ENCODE results near the gene ERI3.

ERI3 gene

DNA sequence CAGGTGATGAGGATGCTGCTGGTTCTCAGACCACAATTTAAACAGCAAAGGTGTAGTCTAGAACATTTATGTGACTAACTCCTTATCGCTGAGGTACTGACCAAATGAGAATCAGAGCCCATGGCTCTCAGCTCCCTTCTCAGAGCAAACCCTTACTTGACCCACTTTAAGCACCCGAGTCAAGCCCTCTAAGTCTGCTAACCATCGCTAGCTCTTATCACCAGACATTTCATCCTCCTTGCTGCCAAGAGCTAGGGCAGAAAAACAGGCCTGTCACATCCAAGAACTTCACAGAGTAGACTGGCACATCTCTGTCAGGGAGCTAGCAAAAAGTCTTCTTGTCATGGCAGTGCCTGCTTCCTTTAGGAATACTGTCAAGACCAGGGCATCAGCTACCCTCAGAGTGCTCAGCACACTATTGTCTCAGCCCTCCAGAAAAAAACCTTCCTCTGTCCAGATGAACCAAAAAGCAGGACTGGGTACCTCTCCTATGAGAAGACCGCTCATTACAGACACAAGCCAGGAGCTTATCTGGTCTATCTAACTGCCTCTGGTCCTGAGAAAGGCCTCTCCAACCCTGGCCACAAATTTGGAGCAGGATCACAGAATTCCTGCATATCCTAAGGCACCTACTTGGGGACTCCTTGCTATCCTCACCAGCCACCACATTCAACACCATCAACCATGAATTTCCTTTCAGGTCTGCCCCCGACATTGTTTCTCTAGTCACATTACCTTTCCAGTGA is 26.2 kb downstream of the ERI3 start:
- in situ Hi-C loops (cut with MboI; ENCODE audit: low pct_unique_long_range_greater_than_20kb, low sequenced_read_pairs, unreplicated experiment), result no loop called here
- TF ChIP-seq, protein P1, sequence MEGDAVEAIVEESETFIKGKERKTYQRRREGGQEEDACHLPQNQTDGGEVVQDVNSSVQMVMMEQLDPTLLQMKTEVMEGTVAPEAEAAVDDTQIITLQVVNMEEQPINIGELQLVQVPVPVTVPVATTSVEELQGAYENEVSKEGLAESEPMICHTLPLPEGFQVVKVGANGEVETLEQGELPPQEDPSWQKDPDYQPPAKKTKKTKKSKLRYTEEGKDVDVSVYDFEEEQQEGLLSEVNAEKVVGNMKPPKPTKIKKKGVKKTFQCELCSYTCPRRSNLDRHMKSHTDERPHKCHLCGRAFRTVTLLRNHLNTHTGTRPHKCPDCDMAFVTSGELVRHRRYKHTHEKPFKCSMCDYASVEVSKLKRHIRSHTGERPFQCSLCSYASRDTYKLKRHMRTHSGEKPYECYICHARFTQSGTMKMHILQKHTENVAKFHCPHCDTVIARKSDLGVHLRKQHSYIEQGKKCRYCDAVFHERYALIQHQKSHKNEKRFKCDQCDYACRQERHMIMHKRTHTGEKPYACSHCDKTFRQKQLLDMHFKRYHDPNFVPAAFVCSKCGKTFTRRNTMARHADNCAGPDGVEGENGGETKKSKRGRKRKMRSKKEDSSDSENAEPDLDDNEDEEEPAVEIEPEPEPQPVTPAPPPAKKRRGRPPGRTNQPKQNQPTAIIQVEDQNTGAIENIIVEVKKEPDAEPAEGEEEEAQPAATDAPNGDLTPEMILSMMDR (IDR thresholded peaks at IDR 0.05; ENCODE audit: extremely low read depth, insufficient read depth, missing control alignments), result no peak
- no peak for DNase-seq (ENCODE audit: low spot score)

DNA sequence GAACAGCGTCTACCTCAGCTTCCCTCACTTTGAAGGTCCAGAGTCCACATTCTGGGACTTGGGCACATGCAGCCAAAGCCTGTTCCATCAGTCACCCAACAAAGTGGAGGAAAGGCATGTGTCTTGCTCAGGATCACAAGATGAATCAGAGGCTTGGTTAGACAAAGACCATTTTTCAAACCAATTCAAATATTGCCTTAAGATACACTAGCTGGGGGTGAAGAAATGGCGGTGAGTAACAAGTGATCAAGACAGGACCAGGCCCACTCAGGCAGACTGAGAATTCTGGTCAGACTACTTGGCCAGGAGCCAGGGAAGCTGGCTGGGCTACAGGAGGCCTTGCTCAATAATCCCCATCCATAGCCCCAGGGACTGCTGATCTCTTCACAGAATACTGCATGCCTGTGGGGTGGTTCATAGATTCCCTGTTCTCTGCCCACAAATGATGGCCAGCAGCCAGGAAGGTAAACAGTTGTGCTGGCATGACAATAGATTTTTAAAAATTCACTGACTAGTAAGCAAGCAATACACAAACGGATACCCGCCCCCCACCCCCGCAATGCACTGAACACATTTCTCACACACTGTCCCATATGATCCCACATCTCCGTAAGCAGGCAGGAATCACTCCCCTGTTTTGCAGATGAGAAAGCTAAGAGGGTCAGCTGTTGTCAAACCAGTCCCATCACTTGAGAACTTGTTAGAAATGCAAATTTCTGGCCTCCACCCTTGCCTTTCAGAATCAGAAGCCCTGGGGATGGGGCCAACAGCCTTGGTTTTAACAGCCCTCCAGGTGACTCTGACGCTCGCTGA is 27.2 kb downstream of the ERI3 start:
- TF ChIP-seq, protein P1 (IDR thresholded peaks at IDR 0.05; ENCODE audit: extremely low read depth, insufficient read depth, missing control alignments), result no peak
- in situ Hi-C loops (cut with MboI; ENCODE audit: low pct_unique_long_range_greater_than_20kb, low sequenced_read_pairs, unreplicated experiment), result no loop called here
- DNase-seq (ENCODE audit: low spot score), result no peak

DNA sequence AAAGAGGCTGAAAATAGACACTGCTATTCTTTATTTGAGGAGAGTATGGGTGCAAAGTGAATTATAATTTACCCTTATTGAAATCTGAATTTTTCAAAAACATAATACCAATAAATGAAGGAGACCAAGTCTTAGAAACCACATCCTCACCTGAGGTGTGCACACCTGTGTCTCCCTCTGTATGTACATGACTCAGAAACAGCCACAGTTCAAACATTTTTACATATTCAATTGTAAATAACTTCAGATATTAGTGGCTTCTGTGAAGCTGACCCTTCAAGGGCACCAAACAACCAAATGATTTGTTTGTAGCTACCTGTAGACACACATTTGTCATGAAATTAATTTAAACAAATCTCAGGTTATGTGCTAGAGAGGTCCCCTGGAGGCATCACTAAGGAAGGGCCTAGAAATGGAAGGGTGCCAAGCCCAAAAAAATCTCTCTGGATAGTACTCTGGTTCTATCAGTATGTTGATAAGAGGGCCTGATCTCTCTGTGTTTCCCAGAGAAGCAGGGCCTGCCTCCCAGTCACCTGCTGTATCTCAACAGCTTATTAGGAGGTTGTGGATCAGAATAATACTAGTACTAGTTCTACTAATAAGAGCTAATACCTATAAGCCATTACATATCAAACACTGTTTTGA is 28.1 kb downstream of the ERI3 start:
- in situ Hi-C loops (cut with MboI; ENCODE audit: low pct_unique_long_range_greater_than_20kb, low sequenced_read_pairs, unreplicated experiment), result no loop called here
- DNase-seq (ENCODE audit: low spot score), result no peak
- TF ChIP-seq, protein P1 (IDR thresholded peaks at IDR 0.05; ENCODE audit: extremely low read depth, insufficient read depth, missing control alignments), result no peak

DNA sequence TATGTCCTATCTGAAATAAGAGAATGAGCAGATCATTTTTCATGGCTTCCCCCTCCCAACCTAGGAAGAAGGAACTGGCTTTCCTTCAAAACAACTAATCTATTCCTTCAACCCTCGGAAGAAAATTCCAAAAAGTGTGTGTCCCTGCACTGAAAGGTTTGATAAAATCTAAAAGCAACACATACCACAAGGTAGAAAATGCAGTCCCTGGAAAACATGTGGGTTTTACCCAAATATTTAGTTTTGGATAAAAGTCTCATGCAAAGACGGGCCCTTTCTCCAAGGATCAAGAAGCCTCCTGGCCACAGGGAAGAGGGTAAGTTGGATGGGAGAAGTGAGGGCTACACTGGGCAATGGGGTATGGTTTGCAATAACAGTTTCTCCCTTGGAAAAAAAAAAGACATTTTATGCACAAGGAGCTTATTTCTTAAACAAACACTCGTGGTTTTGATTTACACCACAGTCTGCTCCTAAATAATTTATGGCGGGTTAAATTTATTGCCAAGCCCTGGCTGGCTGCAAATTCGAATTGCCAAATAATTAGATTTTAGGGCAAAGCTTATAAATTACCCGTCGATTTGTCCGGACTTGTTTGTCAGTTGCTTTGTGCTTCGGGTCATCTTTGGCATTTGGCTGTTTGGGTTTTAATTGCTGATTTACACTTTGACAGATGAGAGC is 28.9 kb downstream of the ERI3 start:
- in situ Hi-C loops (cut with MboI; ENCODE audit: low pct_unique_long_range_greater_than_20kb, low sequenced_read_pairs, unreplicated experiment), result no loop called here
- DNase-seq (ENCODE audit: low spot score), result no peak
- TF ChIP-seq, protein P1 (IDR thresholded peaks at IDR 0.05; ENCODE audit: extremely low read depth, insufficient read depth, missing control alignments), result no peak

DNA sequence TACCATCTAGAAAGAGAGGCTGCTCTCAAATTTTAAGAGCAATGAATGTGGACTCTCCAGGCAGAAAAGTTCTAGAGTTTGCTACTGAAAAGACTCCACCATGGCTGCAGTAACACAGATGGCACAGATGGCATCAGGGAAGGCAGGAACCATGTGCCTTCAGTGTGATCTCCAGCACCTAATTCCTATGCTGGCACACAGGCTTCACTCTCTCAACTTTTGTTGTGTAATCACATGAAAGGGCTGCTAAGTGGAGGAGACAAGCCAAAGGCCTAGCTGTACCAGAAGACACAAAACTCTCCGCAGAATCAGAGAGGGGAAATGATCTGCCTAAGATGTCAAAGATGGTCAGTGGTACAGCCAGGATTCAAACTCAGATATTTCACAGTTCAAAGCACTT is 31.1 kb downstream of the ERI3 start:
- in situ Hi-C loops (cut with MboI; ENCODE audit: low pct_unique_long_range_greater_than_20kb, low sequenced_read_pairs, unreplicated experiment), result no loop called here
- DNase-seq (ENCODE audit: low spot score), result no peak
- TF ChIP-seq, protein P1 (IDR thresholded peaks at IDR 0.05; ENCODE audit: extremely low read depth, insufficient read depth, missing control alignments), result no peak

DNA sequence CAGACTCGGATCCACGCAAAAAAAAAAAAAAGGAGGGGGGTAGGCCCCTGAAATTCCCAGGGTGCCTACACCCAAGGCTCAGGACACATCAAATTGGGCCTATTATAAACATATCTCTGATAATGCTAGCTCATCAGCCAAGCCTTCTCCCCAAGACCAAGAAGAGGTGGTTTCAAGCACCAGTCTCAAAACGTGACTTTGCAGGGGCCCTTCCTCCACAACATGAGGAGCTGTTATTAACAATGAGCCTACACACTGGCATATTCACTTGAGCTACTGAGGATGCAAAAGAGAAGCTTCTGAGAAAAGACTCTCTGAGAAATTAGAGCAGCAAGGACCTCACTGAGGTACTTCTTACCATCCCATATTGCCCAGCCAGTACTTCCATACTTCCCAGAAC is 32.7 kb downstream of the ERI3 start:
- TF ChIP-seq, protein P1 (IDR thresholded peaks at IDR 0.05; ENCODE audit: extremely low read depth, insufficient read depth, missing control alignments), result no peak
- DNase-seq (ENCODE audit: low spot score), result no peak
- in situ Hi-C loops (cut with MboI; ENCODE audit: low pct_unique_long_range_greater_than_20kb, low sequenced_read_pairs, unreplicated experiment), result no loop called here

Measured in GM13977 (cell line).